ENCODE data around the gene GPRC5C. TPM values are rescaled to one million over a fixed set of nuclear protein-coding genes. Genes with fewer than 3 reads are reported as not detected.

The GPRC5C gene
- total and polyA plus RNA-seq, 2 of the 13 experiments (the other 11 are each of a cell fraction or from before 2014, with no cell fraction given) = 85.6 to 300 TPM

- peak; percentile 79 for TF ChIP-seq MYPOP (CRISPR knock-in tag; IDR thresholded peaks at IDR 0.05)
- no peak for TF ChIP-seq ZFP62 (CRISPR knock-in tag; IDR thresholded peaks at IDR 0.05)
- peak; percentile 90; the same call in 1 of the 2 replicates for TF ChIP-seq ARID4A (CRISPR knock-in tag; IDR thresholded peaks at IDR 0.05; ENCODE audit: borderline replicate concordance)
- TF ChIP-seq ZBTB39 (CRISPR knock-in tag; IDR thresholded peaks at IDR 0.05) = no peak
- TF ChIP-seq ZNF883 (CRISPR knock-in tag; IDR thresholded peaks at IDR 0.05; ENCODE audit: not compliant biosample characterization) = no peak
- TF ChIP-seq ZNF776 (CRISPR knock-in tag; IDR thresholded peaks at IDR 0.05) = no peak
- TF ChIP-seq SMAD9 (CRISPR knock-in tag; IDR thresholded peaks at IDR 0.05) = no peak; the same call in 1 of the 2 replicates
- TF ChIP-seq PRPF4 (IDR thresholded peaks at IDR 0.05; ENCODE audit: low read depth, low read length, poor library complexity, severe bottlenecking) = no peak
- TF ChIP-seq ZFP36L2 (CRISPR knock-in tag; IDR thresholded peaks at IDR 0.05) = no peak; the same call in 1 of the 2 replicates
- peak; percentile 93 for TF ChIP-seq ASH2L (IDR thresholded peaks at IDR 0.05; ENCODE audit: insufficient read length, low read depth, low read length)
- TF ChIP-seq THAP7 (CRISPR knock-in tag; IDR thresholded peaks at IDR 0.05) = no peak
- no peak for TF ChIP-seq REXO4 (CRISPR knock-in tag; IDR thresholded peaks at IDR 0.05; ENCODE audit: borderline replicate concordance)
Measured at GRCh38 chr17:74442670-74443515, 11.0 kb downstream of the GPRC5C start (continued).

Measured in HepG2 (cell line).